Mammary epithelial cell (primary cell): ENCODE results near the gene DMD.

ENCODE experiments used
- EZH2 ChIP-seq: IDR thresholded peaks from 2 replicates; pipeline ENCODE4 v1.6.1; 2012; ENCODE audit warnings: low read length, inconsistent platforms, borderline replicate concordance
- TF ChIP-seq, protein P1 (sequence below), 2 donors: IDR thresholded peaks in 1 of 2; conservative IDR thresholded peaks in 1 of 2; 2 replicates each; pipeline ENCODE4 v1.5.1; 2011 to 2012; ENCODE audit warnings: inconsistent platforms in 2 of 2, low read length in 2 of 2, mild to moderate bottlenecking in 2 of 2, control low read depth in 1 of 2, low read depth in 1 of 2; ENCODE audit not compliant: insufficient read depth in 1 of 2; ENCODE audit errors: extremely low read depth in 1 of 2

DNA sequence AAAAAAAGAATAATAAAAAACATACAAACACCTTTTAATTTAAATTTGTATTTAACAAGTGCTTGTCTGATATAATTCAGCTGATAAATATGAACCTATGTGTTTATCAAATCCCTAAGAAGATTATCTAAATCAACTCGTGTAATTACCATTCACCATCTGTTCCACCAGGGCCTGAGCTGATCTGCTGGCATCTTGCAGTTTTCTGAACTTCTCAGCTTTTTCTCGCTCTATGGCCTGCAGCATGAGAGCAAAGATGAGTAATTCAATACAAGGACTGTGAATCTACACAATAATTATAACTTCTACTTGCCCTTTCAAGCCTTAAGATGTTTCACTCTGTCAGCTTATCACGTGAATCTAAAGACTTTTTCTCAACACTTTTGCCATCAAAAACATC lies 709.7 kb downstream of the DMD start:
- TF ChIP-seq, protein P1, sequence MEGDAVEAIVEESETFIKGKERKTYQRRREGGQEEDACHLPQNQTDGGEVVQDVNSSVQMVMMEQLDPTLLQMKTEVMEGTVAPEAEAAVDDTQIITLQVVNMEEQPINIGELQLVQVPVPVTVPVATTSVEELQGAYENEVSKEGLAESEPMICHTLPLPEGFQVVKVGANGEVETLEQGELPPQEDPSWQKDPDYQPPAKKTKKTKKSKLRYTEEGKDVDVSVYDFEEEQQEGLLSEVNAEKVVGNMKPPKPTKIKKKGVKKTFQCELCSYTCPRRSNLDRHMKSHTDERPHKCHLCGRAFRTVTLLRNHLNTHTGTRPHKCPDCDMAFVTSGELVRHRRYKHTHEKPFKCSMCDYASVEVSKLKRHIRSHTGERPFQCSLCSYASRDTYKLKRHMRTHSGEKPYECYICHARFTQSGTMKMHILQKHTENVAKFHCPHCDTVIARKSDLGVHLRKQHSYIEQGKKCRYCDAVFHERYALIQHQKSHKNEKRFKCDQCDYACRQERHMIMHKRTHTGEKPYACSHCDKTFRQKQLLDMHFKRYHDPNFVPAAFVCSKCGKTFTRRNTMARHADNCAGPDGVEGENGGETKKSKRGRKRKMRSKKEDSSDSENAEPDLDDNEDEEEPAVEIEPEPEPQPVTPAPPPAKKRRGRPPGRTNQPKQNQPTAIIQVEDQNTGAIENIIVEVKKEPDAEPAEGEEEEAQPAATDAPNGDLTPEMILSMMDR (conservative IDR thresholded peaks at IDR 0.05 in 1 of 2, IDR thresholded peaks at IDR 0.05 in 1 of 2; ENCODE audit: extremely low read depth in 1 of 2, insufficient read depth in 1 of 2, low read depth in 1 of 2, low read length in 2 of 2) = no peak
- TF ChIP-seq EZH2 = no peak
